ENCODE results near the gene RBP4.

Gene RBP4

GRCh38 chr10:93604146-93604545 is 3.1 kb upstream of the RBP4 start:
- H3K36me3 Mint-ChIP-seq (ENCODE audit: insufficient read depth): no peaks in the 10 kb centered on the region
- H3K27ac Mint-ChIP-seq (ENCODE audit: low read depth): no peak overlapping the region
- DNase-seq (ENCODE audit: low spot score in 2 of 2) (no peak), ATAC-seq (replicated peaks; ENCODE audit: extremely low read depth, poor library complexity, severe bottlenecking) (no peak)
- peaks cover 64% of the 10 kb centered on the region for H3K27me3 Mint-ChIP-seq
- no peaks in the 10 kb centered on the region for H3K4me1 Mint-ChIP-seq
- H3K9me3 Mint-ChIP-seq: no peaks in the 10 kb centered on the region
- no peak overlapping the region for H3K4me3 Mint-ChIP-seq

DNA sequence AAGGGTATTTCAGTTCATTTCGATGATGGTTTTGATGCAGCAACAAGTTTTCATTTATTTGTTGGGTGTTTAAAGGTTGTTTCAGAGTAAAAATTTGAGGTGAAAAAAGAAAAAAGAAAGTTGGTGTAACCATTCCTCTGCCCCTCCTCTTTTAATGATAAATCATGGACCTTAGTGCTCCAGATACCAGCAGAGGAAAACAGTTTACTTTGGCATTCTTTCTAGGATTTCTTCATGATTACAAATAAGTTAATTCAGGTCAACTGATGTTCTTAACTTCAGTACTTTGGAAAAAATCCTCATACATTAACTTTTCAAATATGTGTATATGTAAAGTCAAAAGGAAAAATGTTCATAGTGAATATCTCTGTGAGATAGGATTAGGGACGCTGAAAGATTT is 2.0 kb upstream of the RBP4 start:
- no peak overlapping the region for H3K4me3 Mint-ChIP-seq
- no peaks in the 10 kb centered on the region for H3K36me3 Mint-ChIP-seq (ENCODE audit: insufficient read depth)
- peaks cover 57% of the 10 kb centered on the region for H3K27me3 Mint-ChIP-seq
- no peak overlapping the region for H3K27ac Mint-ChIP-seq (ENCODE audit: low read depth)
- no peaks in the 10 kb centered on the region for H3K9me3 Mint-ChIP-seq
- DNase-seq (ENCODE audit: low spot score in 2 of 2) (no peak), ATAC-seq (replicated peaks; ENCODE audit: extremely low read depth, poor library complexity, severe bottlenecking) (no peak)
- no peaks in the 10 kb centered on the region for H3K4me1 Mint-ChIP-seq

DNA sequence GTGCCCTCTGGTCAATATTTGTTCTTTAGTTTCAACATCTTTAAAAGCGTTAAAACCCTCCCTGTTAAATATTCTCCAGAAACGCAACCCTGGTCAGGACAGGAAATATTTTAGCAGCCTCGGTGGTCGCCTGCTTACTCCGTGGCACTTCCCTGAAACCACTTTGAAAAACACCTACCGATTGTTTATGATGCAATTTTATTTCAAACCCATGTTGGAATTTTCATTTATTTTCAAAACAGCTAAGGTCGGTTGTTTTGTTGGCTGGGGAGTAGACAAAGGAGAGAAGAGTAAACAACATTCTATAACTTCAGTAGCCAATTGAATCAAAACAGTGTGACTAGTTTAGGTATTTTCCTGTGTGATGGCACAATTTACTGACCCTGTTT is 733 bp upstream of the RBP4 start:
- H3K27ac Mint-ChIP-seq (ENCODE audit: low read depth): no peak overlapping the region
- ATAC-seq (replicated peaks; ENCODE audit: extremely low read depth, poor library complexity, severe bottlenecking) (no peak), DNase-seq (ENCODE audit: low spot score in 2 of 2) (no peak)
- no peaks in the 10 kb centered on the region for H3K4me1 Mint-ChIP-seq
- H3K36me3 Mint-ChIP-seq (ENCODE audit: insufficient read depth): no peaks in the 10 kb centered on the region
- no peak overlapping the region for H3K4me3 Mint-ChIP-seq
- peaks cover 48% of the 10 kb centered on the region for H3K27me3 Mint-ChIP-seq
- H3K9me3 Mint-ChIP-seq: no peaks in the 10 kb centered on the region

- H3K9me3 Mint-ChIP-seq: no peaks in the 10 kb centered on the region
- no peak overlapping the region for H3K4me3 Mint-ChIP-seq
- H3K4me1 Mint-ChIP-seq: no peaks in the 10 kb centered on the region
- no peak overlapping the region for H3K27ac Mint-ChIP-seq (ENCODE audit: low read depth)
- H3K36me3 Mint-ChIP-seq (ENCODE audit: insufficient read depth): no peaks in the 10 kb centered on the region
- no peak for DNase-seq (ENCODE audit: low spot score in 2 of 2)
- H3K27me3 Mint-ChIP-seq: peaks cover 36% of the 10 kb centered on the region
- no peak for ATAC-seq (replicated peaks; ENCODE audit: extremely low read depth, poor library complexity, severe bottlenecking)
Observed at GRCh38 chr10:93600446-93601145, 439 bp downstream of the RBP4 start.

DNA sequence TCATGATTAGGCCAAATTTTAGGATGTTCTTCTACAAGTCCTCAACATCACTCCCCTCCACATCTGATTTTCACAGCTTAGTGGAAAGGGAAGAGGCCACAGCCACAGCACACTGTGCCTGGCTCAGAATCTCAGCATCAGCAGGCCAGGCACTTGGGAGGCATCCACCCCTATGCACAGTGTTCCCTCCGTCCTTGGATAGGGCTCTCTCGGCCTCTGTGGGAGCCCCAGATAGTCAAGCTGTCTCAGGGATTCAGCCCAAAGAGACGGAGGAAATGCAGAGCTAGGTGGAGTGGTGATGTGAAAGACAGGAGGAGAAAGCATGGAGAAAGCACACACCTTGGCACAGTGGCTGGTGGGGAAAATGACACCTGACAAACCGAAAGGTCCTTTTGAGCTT is 1.3 kb downstream of the RBP4 start:
- no peak overlapping the region for H3K27ac Mint-ChIP-seq (ENCODE audit: low read depth)
- DNase-seq (ENCODE audit: low spot score in 2 of 2) (no peak), ATAC-seq (replicated peaks; ENCODE audit: extremely low read depth, poor library complexity, severe bottlenecking) (no peak)
- no peak overlapping the region for H3K4me3 Mint-ChIP-seq
- H3K4me1 Mint-ChIP-seq: no peaks in the 10 kb centered on the region
- no peaks in the 10 kb centered on the region for H3K36me3 Mint-ChIP-seq (ENCODE audit: insufficient read depth)
- no peaks in the 10 kb centered on the region for H3K9me3 Mint-ChIP-seq
- peaks cover 36% of the 10 kb centered on the region for H3K27me3 Mint-ChIP-seq

GRCh38 chr10:93599335-93599734 is 1.7 kb downstream of the RBP4 start:
- Mint-ChIP-seq H3K27ac (ENCODE audit: low read depth) (no peak overlapping the region), H3K4me1 (no peaks in the 10 kb centered on the region), H3K27me3 (peaks cover 36% of the 10 kb centered on the region), H3K36me3 (ENCODE audit: insufficient read depth) (peaks cover 1% of the 10 kb centered on the region), H3K4me3 (no peak overlapping the region), H3K9me3 (no peaks in the 10 kb centered on the region)
- ATAC-seq (replicated peaks; ENCODE audit: extremely low read depth, poor library complexity, severe bottlenecking) (no peak), DNase-seq (ENCODE audit: low spot score in 2 of 2) (no peak)

GRCh38 chr10:93598157-93598556 is 2.9 kb downstream of the RBP4 start:
- Mint-ChIP-seq H3K4me1 (no peaks in the 10 kb centered on the region), H3K4me3 (no peak overlapping the region), H3K27me3 (peaks cover 25% of the 10 kb centered on the region), H3K9me3 (no peaks in the 10 kb centered on the region), H3K27ac (ENCODE audit: low read depth) (no peak overlapping the region), H3K36me3 (ENCODE audit: insufficient read depth) (peaks cover 1% of the 10 kb centered on the region)
- ATAC-seq (replicated peaks; ENCODE audit: extremely low read depth, poor library complexity, severe bottlenecking) (no peak), DNase-seq (ENCODE audit: low spot score in 2 of 2) (no peak)

GRCh38 chr10:93597075-93597599 is 3.9 kb downstream of the RBP4 start:
- Mint-ChIP-seq H3K27ac (ENCODE audit: low read depth) (no peak overlapping the region), H3K27me3 (peaks cover 17% of the 10 kb centered on the region), H3K4me3 (no peak overlapping the region), H3K36me3 (ENCODE audit: insufficient read depth) (peaks cover 1% of the 10 kb centered on the region), H3K9me3 (no peaks in the 10 kb centered on the region), H3K4me1 (no peaks in the 10 kb centered on the region)
- no peak for DNase-seq (ENCODE audit: low spot score in 2 of 2)
- ATAC-seq (replicated peaks; ENCODE audit: extremely low read depth, poor library complexity, severe bottlenecking): no peak

DNA sequence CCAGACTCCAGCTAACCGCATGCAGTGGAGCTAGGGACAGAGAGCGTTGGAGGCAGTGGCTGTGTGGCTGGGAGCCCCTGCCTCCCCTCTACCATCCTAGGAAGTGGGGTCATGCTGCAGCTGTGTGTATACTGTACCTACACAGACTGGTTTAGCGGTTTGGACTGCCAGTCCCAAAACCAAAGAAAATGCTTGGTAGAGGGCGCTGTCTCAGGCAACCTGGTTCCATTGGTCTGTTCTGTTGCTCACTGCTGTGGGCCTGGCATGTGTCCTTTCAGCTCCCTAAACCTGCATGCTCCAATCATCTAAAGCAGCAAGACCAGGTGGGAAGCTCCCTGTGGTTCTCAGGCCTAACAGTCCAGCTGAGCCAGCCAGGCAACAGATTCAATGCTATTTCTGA is 4.5 kb downstream of the RBP4 start:
- Mint-ChIP-seq H3K27me3 (peaks cover 13% of the 10 kb centered on the region), H3K4me1 (no peaks in the 10 kb centered on the region), H3K4me3 (no peak overlapping the region), H3K9me3 (no peaks in the 10 kb centered on the region), H3K27ac (ENCODE audit: low read depth) (no peak overlapping the region), H3K36me3 (ENCODE audit: insufficient read depth) (peaks cover 1% of the 10 kb centered on the region)
- DNase-seq (ENCODE audit: low spot score in 2 of 2) (no peak), ATAC-seq (replicated peaks; ENCODE audit: extremely low read depth, poor library complexity, severe bottlenecking) (no peak)

GRCh38 chr10:93595378-93596161 is 5.5 kb downstream of the RBP4 start:
- no peaks in the 10 kb centered on the region for H3K9me3 Mint-ChIP-seq
- peaks cover 1% of the 10 kb centered on the region for H3K36me3 Mint-ChIP-seq (ENCODE audit: insufficient read depth)
- ATAC-seq (replicated peaks; ENCODE audit: extremely low read depth, poor library complexity, severe bottlenecking): no peak
- no peak overlapping the region for H3K27ac Mint-ChIP-seq (ENCODE audit: low read depth)
- peaks cover 20% of the 10 kb centered on the region for H3K27me3 Mint-ChIP-seq
- H3K4me3 Mint-ChIP-seq: no peak overlapping the region
- no peaks in the 10 kb centered on the region for H3K4me1 Mint-ChIP-seq
- DNase-seq (ENCODE audit: low spot score in 2 of 2): no peak

GRCh38 chr10:93594518-93594917 is 6.5 kb downstream of the RBP4 start:
- ATAC-seq (replicated peaks; ENCODE audit: extremely low read depth, poor library complexity, severe bottlenecking): no peak
- no peaks in the 10 kb centered on the region for H3K9me3 Mint-ChIP-seq
- no peak overlapping the region for H3K27ac Mint-ChIP-seq (ENCODE audit: low read depth)
- peaks cover 1% of the 10 kb centered on the region for H3K36me3 Mint-ChIP-seq (ENCODE audit: insufficient read depth)
- peaks cover 23% of the 10 kb centered on the region for H3K27me3 Mint-ChIP-seq
- no peak overlapping the region for H3K4me3 Mint-ChIP-seq
- DNase-seq (ENCODE audit: low spot score in 2 of 2): no peak
- no peaks in the 10 kb centered on the region for H3K4me1 Mint-ChIP-seq

DNA sequence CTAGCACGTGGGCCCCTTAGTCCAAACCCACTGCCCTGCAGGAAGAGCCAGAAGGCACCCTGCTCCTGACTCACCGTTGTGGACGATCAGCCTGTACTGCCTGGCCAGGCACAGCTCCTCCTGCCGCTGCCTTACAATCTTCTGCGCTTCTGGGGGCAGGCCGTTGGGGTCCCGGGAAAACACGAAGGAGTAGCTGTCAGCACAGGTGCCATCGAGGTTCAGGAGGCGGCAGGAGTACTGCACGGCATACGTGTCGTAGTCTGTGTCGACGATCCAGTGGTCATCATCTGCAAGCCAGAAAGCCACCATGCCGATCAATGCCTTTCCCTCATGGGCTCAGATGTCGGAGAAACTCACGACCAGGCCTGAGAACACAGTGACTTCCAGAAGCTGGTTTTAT is 7.3 kb downstream of the RBP4 start:
- peaks cover 1% of the 10 kb centered on the region for H3K36me3 Mint-ChIP-seq (ENCODE audit: insufficient read depth)
- no peaks in the 10 kb centered on the region for H3K4me1 Mint-ChIP-seq
- H3K27me3 Mint-ChIP-seq: peaks cover 29% of the 10 kb centered on the region
- H3K27ac Mint-ChIP-seq (ENCODE audit: low read depth): no peak overlapping the region
- DNase-seq (ENCODE audit: low spot score in 2 of 2): no peak
- no peak overlapping the region for H3K4me3 Mint-ChIP-seq
- H3K9me3 Mint-ChIP-seq: no peaks in the 10 kb centered on the region
- no peak for ATAC-seq (replicated peaks; ENCODE audit: extremely low read depth, poor library complexity, severe bottlenecking)

- H3K36me3 Mint-ChIP-seq (ENCODE audit: insufficient read depth): peaks cover 1% of the 10 kb centered on the region
- ATAC-seq (replicated peaks; ENCODE audit: extremely low read depth, poor library complexity, severe bottlenecking) (no peak), DNase-seq (ENCODE audit: low spot score in 2 of 2) (no peak)
- no peak overlapping the region for H3K4me3 Mint-ChIP-seq
- H3K27me3 Mint-ChIP-seq: peaks cover 34% of the 10 kb centered on the region
- no peaks in the 10 kb centered on the region for H3K9me3 Mint-ChIP-seq
- no peaks in the 10 kb centered on the region for H3K4me1 Mint-ChIP-seq
- H3K27ac Mint-ChIP-seq (ENCODE audit: low read depth): no peak overlapping the region
Observed at GRCh38 chr10:93593254-93593653, 7.8 kb downstream of the RBP4 start.
